H9 (cell line): Measurements from ENCODE around the gene LRMDA. TPM values are rescaled to one million over a fixed set of nuclear protein-coding genes. Genes with fewer than 3 reads are reported as not detected.

Experiments
- DNase-seq: peaks from one replicate; pipeline ENCODE4 v3.0.0-alpha.2; 2017
- H2AFZ ChIP-seq: one replicate; pipeline ENCODE4 v1.6.1; 2013; ENCODE audit warnings: mild to moderate bottlenecking, low read length, control low read depth, moderate library complexity
- H2AK5ac ChIP-seq: 2 replicates; pipeline ENCODE4 v1.6.1; 2013; ENCODE audit warnings: low read length, control low read depth, mixed read lengths; ENCODE audit not compliant: insufficient read length
- H2BK120ac ChIP-seq: one replicate; pipeline ENCODE4 v1.6.1; 2013; ENCODE audit warnings: low read depth, mild to moderate bottlenecking, low read length, control low read depth, inconsistent platforms; ENCODE audit not compliant: poor library complexity, severe bottlenecking
- H2BK12ac ChIP-seq: 2 replicates; pipeline ENCODE4 v1.6.1; 2013; ENCODE audit warnings: low read length, control low read depth, mixed read lengths, low read depth; ENCODE audit not compliant: insufficient read length
- H2BK15ac ChIP-seq: 2 replicates; pipeline ENCODE4 v1.6.1; 2013; ENCODE audit warnings: low read depth, low read length, control low read depth
- H2BK20ac ChIP-seq: one replicate; pipeline ENCODE4 v1.6.1; 2013; ENCODE audit warnings: low read depth, mild to moderate bottlenecking, low read length, control low read depth, inconsistent platforms; ENCODE audit not compliant: poor library complexity, severe bottlenecking
- H2BK5ac ChIP-seq: 2 replicates; pipeline ENCODE4 v1.6.1; 2013; ENCODE audit warnings: low read length, control low read depth, mixed read lengths; ENCODE audit not compliant: insufficient read length
- H3K14ac ChIP-seq: 2 replicates; pipeline ENCODE4 v1.6.1; 2013; ENCODE audit warnings: low read length, control low read depth; ENCODE audit not compliant: insufficient read depth
- H3K18ac ChIP-seq: 2 replicates; pipeline ENCODE4 v1.6.1; 2013; ENCODE audit warnings: low read depth, mild to moderate bottlenecking, mixed read lengths, low read length, control low read depth; ENCODE audit not compliant: insufficient read length
- H3K23ac ChIP-seq: 2 replicates; pipeline ENCODE4 v1.6.1; 2013; ENCODE audit warnings: low read length, control low read depth, mixed read lengths, low read depth; ENCODE audit not compliant: insufficient read length
- H3K23me2 ChIP-seq: 2 replicates; pipeline ENCODE4 v1.6.1; 2013; ENCODE audit warnings: low read depth, mild to moderate bottlenecking, mixed read lengths, low read length, control low read depth; ENCODE audit not compliant: insufficient read length, poor library complexity, severe bottlenecking
- H3K27ac ChIP-seq: 2 replicates; pipeline ENCODE4 v1.5.1; 2013; ENCODE audit warnings: low read length, control low read depth, mixed read lengths, low read depth; ENCODE audit not compliant: insufficient read length
- H3K27me3 ChIP-seq: 2 replicates; pipeline ENCODE4 v1.6.1; 2013; ENCODE audit warnings: low read length, control low read depth, inconsistent platforms; ENCODE audit not compliant: insufficient read depth
- H3K4ac ChIP-seq: 2 replicates; pipeline ENCODE4 v1.6.1; 2013; ENCODE audit warnings: low read depth, mild to moderate bottlenecking, control low read depth, inconsistent platforms, low read length, moderate library complexity
- H3K4me1 ChIP-seq: 2 replicates; pipeline ENCODE4 v1.6.1; 2013; ENCODE audit warnings: low read length, control low read depth, inconsistent platforms; ENCODE audit not compliant: insufficient read depth
- H3K4me2 ChIP-seq: 2 replicates; pipeline ENCODE4 v1.6.1; 2013; ENCODE audit warnings: low read length, control low read depth, mixed read lengths; ENCODE audit not compliant: insufficient read length, insufficient read depth
- H3K56ac ChIP-seq: 2 replicates; pipeline ENCODE4 v1.6.1; 2013; ENCODE audit warnings: low read depth, mild to moderate bottlenecking, mixed read lengths, low read length, control low read depth; ENCODE audit not compliant: insufficient read length
- H3K79me1 ChIP-seq: 2 replicates; pipeline ENCODE4 v1.6.1; 2013; ENCODE audit warnings: low read depth, mild to moderate bottlenecking, moderate library complexity, low read length, control low read depth, inconsistent platforms; ENCODE audit not compliant: insufficient read depth, poor library complexity, severe bottlenecking
- H3K79me2 ChIP-seq: 2 replicates; pipeline ENCODE4 v1.6.1; 2013; ENCODE audit warnings: low read length, control low read depth, inconsistent platforms; ENCODE audit not compliant: insufficient read depth
- H3K9ac ChIP-seq: 2 replicates; pipeline ENCODE4 v1.6.1; 2013; ENCODE audit warnings: low read length, control low read depth, mixed read lengths; ENCODE audit not compliant: insufficient read length; ENCODE audit errors: extremely low read depth
- H3K9me3 ChIP-seq: one replicate; pipeline ENCODE4 v1.6.1; 2013; ENCODE audit warnings: low read depth, low read length, inconsistent platforms; ENCODE audit not compliant: control insufficient read depth
- H3T11ph ChIP-seq: one replicate; pipeline ENCODE4 v1.6.1; 2013; ENCODE audit warnings: mild to moderate bottlenecking, low read length, control low read depth, inconsistent platforms
- H4K20me1 ChIP-seq: one replicate; pipeline ENCODE4 v1.6.1; 2013; ENCODE audit not compliant: control insufficient read depth, insufficient read length, insufficient read depth
- H4K5ac ChIP-seq: 2 replicates; pipeline ENCODE4 v1.6.1; 2013; ENCODE audit warnings: low read depth, mild to moderate bottlenecking, mixed read lengths, low read length, control low read depth; ENCODE audit not compliant: insufficient read length
- H4K8ac ChIP-seq: replicated peaks from 2 replicates; pipeline ENCODE4 v1.6.1; 2013; ENCODE audit warnings: low read length, control low read depth, mixed read lengths, low read depth; ENCODE audit not compliant: insufficient read length
- H4K91ac ChIP-seq: 2 replicates; pipeline ENCODE4 v1.6.1; 2013; ENCODE audit warnings: low read depth, mild to moderate bottlenecking, moderate library complexity, mixed read lengths, low read length, control low read depth; ENCODE audit not compliant: insufficient read length
- H3K27ac Mint-ChIP-seq, 3 experiments: 2 replicates in 2 of 3; 3 replicates in 1 of 3; pipeline ENCODE4 v1.8.0; 2020 to 2021; ENCODE audit warnings: mixed read lengths in 3 of 3, mild to moderate bottlenecking in 1 of 3, moderate library complexity in 1 of 3
- H3K27me3 Mint-ChIP-seq: 2 replicates; pipeline ENCODE4 v1.8.0; 2021; ENCODE audit warnings: low read depth, mild to moderate bottlenecking, moderate library complexity, mixed read lengths
- H3K36me3 Mint-ChIP-seq, 3 experiments: 2 replicates in 2 of 3; 3 replicates in 1 of 3; pipeline ENCODE4 v1.8.0; 2020 to 2021; ENCODE audit warnings: low read depth in 3 of 3, mixed read lengths in 3 of 3; ENCODE audit not compliant: insufficient read depth in 1 of 3
- H3K4me1 Mint-ChIP-seq, 2 experiments: 2 replicates each; pipeline ENCODE4 v1.8.0; 2020; ENCODE audit warnings: mixed read lengths in 2 of 2
- H3K4me3 Mint-ChIP-seq, 2 experiments: 2 replicates in 1 of 2; 3 replicates in 1 of 2; pipeline ENCODE4 v1.8.0; 2020 to 2021; ENCODE audit warnings: mild to moderate bottlenecking in 2 of 2, mixed read lengths in 2 of 2, moderate library complexity in 1 of 2
- H3K9me3 Mint-ChIP-seq, 2 experiments: 2 replicates in 1 of 2; 3 replicates in 1 of 2; pipeline ENCODE4 v1.8.0; 2020; ENCODE audit warnings: mild to moderate bottlenecking in 2 of 2, mixed read lengths in 2 of 2, moderate library complexity in 1 of 2
- CTCF ChIP-seq: fragments of 200-600 bp; sonication (generic); conservative IDR thresholded peaks from 3 replicates; pipeline ENCODE4 v1.8.0; 2021; ENCODE audit warnings: antibody characterized with exemption, mild to moderate bottlenecking
- whole genome bisulfite sequencing: extraction: QIAGEN DNeasy Blood & Tissue Kit; methylation state at CpG from one replicate; pipeline ENCODE4 v1.1.7; 2013; ENCODE audit warnings: missing lambda C conversion rate, low lambda C conversion rate, mixed read lengths; ENCODE audit not compliant: insufficient read length; ENCODE audit errors: extremely low coverage; 5-methylcytosine and 5-hydroxymethylcytosine counted together
- total RNA-seq: library from RNA; stranded (reverse); gene quantifications from 2 replicates; pipeline ENCODE4 v1.2.1, GENCODE V29; 2021

LRMDA gene
- total RNA-seq, 1 experiment from 2014 or later, result 1.8 TPM

- WGBS, result no CpG with 5 or more reads among the region's 1 CpG
- Histone ChIP-seq H3K4me1 (no peaks in the 10 kb centered on the region; the same call in none of the 2 replicates), H3K79me2 (no peaks in the 10 kb centered on the region), H3K79me1 (no peaks in the 10 kb centered on the region), H3T11ph (no peak overlapping the region), H2AFZ (no peak overlapping the region), H2BK12ac (no peak overlapping the region), H4K5ac (no peak overlapping the region), H3K23ac (no peak overlapping the region), H4K8ac (no peak overlapping the region), H3K23me2 (no peaks in the 10 kb centered on the region), H3K14ac (no peak overlapping the region), H2BK15ac (no peak overlapping the region), H3K9me3 (no peaks in the 10 kb centered on the region), H3K9ac (no peak overlapping the region), H2AK5ac (no peak overlapping the region), H3K4me2 (no peak overlapping the region), H2BK120ac (no peak overlapping the region), H2BK5ac (no peak overlapping the region), H3K18ac (no peak overlapping the region), H4K91ac (no peak overlapping the region), H3K27me3 (no peaks in the 10 kb centered on the region), H2BK20ac (no peak overlapping the region), H3K4ac (no peak overlapping the region), H3K56ac (no peak overlapping the region), H4K20me1 (no peaks in the 10 kb centered on the region), H3K27ac (no peak overlapping the region)
- no peak for DNase-seq
- Mint-ChIP-seq H3K36me3 (peaks cover 0 to 8% (median 0%) of the 10 kb centered on the region in 3 experiments; a peak in 3 of 7 replicates), H3K9me3 (peaks cover 5 to 8% of the 10 kb centered on the region in 2 experiments; a peak in 4 of 5 replicates), H3K4me1 (peaks cover 26 to 27% of the 10 kb centered on the region in 2 experiments), H3K27me3 (no peaks in the 10 kb centered on the region), H3K4me3 (no peak overlapping the region), H3K27ac (no peak overlapping the region; a peak in 1 of 7 replicates)
- no peak for TF ChIP-seq CTCF
These were observed 426.9 kb downstream of the LRMDA start for GRCh38 chr10:75858339-75858738.
